ENCODE data around the gene PAPPA. TPM values are rescaled to one million over a fixed set of nuclear protein-coding genes. Genes with fewer than 3 reads are reported as not detected.

PAPPA gene
- polyA plus RNA-seq, 1 of the 3 experiments (the other 2 are of a cell fraction): 44.5 TPM

DNA sequence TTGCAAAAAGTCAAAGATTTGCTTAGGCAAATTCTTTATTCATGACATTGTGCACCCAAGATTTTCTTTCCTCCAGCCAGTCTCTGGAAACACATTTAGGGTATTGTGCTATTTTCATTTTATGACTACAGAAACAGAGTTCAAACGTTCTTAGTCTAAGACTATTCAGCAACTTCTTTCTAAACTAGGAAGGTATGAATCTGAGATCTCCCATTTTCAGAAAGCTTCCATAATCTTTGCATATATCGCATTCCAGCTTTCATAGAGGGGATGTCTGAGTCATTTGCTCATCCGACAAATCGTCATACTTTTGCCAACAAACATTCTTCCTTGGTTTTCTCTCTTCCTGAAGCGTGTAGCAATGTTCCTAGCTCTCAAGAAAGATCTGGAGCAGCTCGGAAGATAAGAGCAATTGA lies 1.6 kb upstream of the PAPPA start:
- Histone ChIP-seq H3K4me1 (ENCODE audit: control insufficient read depth in 1 of 2, insufficient read depth in 2 of 2, low read depth in 1 of 2, low read length in 1 of 2) (peaks cover 17 to 42% of the 10 kb centered on the region in 2 experiments), H3K27ac (ENCODE audit: low read depth in 2 of 2, low read length in 1 of 2) (peak overlapping the region; percentile 82 to 99; a peak in 3 of 4 replicates), H3K79me2 (ENCODE audit: insufficient read depth) (peaks cover 30% of the 10 kb centered on the region), H3K9me2 (no peaks in the 10 kb centered on the region), H2AFZ (ENCODE audit: low read depth) (no peak overlapping the region), H3K9me3 (no peaks in the 10 kb centered on the region), H3F3A (replicated peaks; ENCODE audit: insufficient read depth) (peaks cover 55% of the 10 kb centered on the region), H4K20me1 (ENCODE audit: insufficient read depth) (no peaks in the 10 kb centered on the region), H3K27me3 (ENCODE audit: insufficient read depth) (no peaks in the 10 kb centered on the region), H3K36me3 (replicated peaks in 1 of 2; ENCODE audit: control insufficient read depth in 1 of 2, insufficient read depth in 2 of 2, low read length in 1 of 2) (peaks cover 0 to 7% of the 10 kb centered on the region in 2 experiments), H3K4me3 (ENCODE audit: low read depth in 2 of 2, low read length in 1 of 2) (peak overlapping the region; percentile 21 to 73; a peak in 2 of 4 replicates), H3K4me2 (peak overlapping the region; percentile 80), H3K9ac (peak overlapping the region; percentile 98)
- 6% methylated on average over 6 of the region's 6 CpGs for WGBS (ENCODE audit: low lambda C conversion rate)
- POLR2A ChIA-PET: no interaction called here
- DNase-seq: no peak
- CTCF ChIA-PET: interaction anchor here (0.6 to 4.1 kb wide), 26 partner anchors 9 to 564 kb away, joined by 3 to 51 read pairs (median 4); no protein-coding TSS in a partner anchor
- TF ChIP-seq RXRA (IDR thresholded peaks at IDR 0.05; ENCODE audit: borderline replicate concordance, low read depth) (peak; percentile 74; the same call in 1 of the 2 replicates), TCF12 (IDR thresholded peaks at IDR 0.05) (peak; percentile 85), JUND (IDR thresholded peaks at IDR 0.05) (peak; percentile 94), ELF1 (IDR thresholded peaks at IDR 0.05) (peak; percentile 46; the same call in 1 of the 2 replicates), CHD2 (IDR thresholded peaks at IDR 0.05; ENCODE audit: low read length, partially characterized antibody) (no peak), NFIC (IDR thresholded peaks at IDR 0.05; ENCODE audit: borderline replicate concordance) (peak; percentile 93), GATA2 (CRISPR knock-in tag; IDR thresholded peaks at IDR 0.05) (no peak), RCOR1 (IDR thresholded peaks at IDR 0.05; ENCODE audit: low read length) (no peak), TAF1 (IDR thresholded peaks at IDR 0.05; ENCODE audit: borderline replicate concordance, low read depth, low read length) (no peak), FOXM1 (IDR thresholded peaks at IDR 0.05; ENCODE audit: low read depth) (peak; percentile 76; the same call in 1 of the 2 replicates), MXI1 (IDR thresholded peaks at IDR 0.05; ENCODE audit: low read depth, low read length) (no peak), MEF2A (IDR thresholded peaks at IDR 0.05; ENCODE audit: borderline replicate concordance, low read depth) (peak; percentile 53), NRF1 (IDR thresholded peaks at IDR 0.05; ENCODE audit: low read depth, low read length) (no peak), RAD21 (IDR thresholded peaks at IDR 0.05; ENCODE audit: low read length) (no peak), EZH2phosphoT487 (IDR thresholded peaks at IDR 0.05; ENCODE audit: borderline replicate concordance, low read depth) (no peak), EP300 (IDR thresholded peaks at IDR 0.05; ENCODE audit: borderline replicate concordance in 1 of 2, low read depth in 1 of 2, low read length in 1 of 2) (peak; percentile 15 to 94; a peak in 2 of 4 replicates), GABPA (IDR thresholded peaks at IDR 0.05; ENCODE audit: low read depth) (no peak), FOXJ3 (CRISPR knock-in tag; IDR thresholded peaks at IDR 0.05) (no peak), TEAD4 (IDR thresholded peaks at IDR 0.05; ENCODE audit: borderline replicate concordance, insufficient read depth) (peak; percentile 97), SIN3A (IDR thresholded peaks at IDR 0.05; ENCODE audit: borderline replicate concordance, low read depth, low read length) (no peak)
- TF ChIP-seq, protein P1, sequence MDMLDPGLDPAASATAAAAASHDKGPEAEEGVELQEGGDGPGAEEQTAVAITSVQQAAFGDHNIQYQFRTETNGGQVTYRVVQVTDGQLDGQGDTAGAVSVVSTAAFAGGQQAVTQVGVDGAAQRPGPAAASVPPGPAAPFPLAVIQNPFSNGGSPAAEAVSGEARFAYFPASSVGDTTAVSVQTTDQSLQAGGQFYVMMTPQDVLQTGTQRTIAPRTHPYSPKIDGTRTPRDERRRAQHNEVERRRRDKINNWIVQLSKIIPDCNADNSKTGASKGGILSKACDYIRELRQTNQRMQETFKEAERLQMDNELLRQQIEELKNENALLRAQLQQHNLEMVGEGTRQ (IDR thresholded peaks at IDR 0.05; ENCODE audit: borderline replicate concordance, low read depth, low read length): no peak
- TF ChIP-seq, protein P2, sequence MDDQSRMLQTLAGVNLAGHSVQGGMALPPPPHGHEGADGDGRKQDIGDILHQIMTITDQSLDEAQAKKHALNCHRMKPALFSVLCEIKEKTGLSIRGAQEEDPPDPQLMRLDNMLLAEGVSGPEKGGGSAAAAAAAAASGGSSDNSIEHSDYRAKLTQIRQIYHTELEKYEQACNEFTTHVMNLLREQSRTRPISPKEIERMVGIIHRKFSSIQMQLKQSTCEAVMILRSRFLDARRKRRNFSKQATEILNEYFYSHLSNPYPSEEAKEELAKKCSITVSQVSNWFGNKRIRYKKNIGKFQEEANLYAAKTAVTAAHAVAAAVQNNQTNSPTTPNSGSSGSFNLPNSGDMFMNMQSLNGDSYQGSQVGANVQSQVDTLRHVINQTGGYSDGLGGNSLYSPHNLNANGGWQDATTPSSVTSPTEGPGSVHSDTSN (IDR thresholded peaks at IDR 0.05): peak; percentile 84
- TF ChIP-seq, protein P3, sequence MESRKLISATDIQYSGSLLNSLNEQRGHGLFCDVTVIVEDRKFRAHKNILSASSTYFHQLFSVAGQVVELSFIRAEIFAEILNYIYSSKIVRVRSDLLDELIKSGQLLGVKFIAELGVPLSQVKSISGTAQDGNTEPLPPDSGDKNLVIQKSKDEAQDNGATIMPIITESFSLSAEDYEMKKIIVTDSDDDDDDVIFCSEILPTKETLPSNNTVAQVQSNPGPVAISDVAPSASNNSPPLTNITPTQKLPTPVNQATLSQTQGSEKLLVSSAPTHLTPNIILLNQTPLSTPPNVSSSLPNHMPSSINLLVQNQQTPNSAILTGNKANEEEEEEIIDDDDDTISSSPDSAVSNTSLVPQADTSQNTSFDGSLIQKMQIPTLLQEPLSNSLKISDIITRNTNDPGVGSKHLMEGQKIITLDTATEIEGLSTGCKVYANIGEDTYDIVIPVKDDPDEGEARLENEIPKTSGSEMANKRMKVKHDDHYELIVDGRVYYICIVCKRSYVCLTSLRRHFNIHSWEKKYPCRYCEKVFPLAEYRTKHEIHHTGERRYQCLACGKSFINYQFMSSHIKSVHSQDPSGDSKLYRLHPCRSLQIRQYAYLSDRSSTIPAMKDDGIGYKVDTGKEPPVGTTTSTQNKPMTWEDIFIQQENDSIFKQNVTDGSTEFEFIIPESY (IDR thresholded peaks at IDR 0.05; ENCODE audit: borderline replicate concordance, low read depth): no peak
- TF ChIP-seq, protein P4, sequence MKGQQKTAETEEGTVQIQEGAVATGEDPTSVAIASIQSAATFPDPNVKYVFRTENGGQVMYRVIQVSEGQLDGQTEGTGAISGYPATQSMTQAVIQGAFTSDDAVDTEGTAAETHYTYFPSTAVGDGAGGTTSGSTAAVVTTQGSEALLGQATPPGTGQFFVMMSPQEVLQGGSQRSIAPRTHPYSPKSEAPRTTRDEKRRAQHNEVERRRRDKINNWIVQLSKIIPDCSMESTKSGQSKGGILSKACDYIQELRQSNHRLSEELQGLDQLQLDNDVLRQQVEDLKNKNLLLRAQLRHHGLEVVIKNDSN (IDR thresholded peaks at IDR 0.05; ENCODE audit: borderline replicate concordance, low read depth): no peak
- TF ChIP-seq, protein P5, sequence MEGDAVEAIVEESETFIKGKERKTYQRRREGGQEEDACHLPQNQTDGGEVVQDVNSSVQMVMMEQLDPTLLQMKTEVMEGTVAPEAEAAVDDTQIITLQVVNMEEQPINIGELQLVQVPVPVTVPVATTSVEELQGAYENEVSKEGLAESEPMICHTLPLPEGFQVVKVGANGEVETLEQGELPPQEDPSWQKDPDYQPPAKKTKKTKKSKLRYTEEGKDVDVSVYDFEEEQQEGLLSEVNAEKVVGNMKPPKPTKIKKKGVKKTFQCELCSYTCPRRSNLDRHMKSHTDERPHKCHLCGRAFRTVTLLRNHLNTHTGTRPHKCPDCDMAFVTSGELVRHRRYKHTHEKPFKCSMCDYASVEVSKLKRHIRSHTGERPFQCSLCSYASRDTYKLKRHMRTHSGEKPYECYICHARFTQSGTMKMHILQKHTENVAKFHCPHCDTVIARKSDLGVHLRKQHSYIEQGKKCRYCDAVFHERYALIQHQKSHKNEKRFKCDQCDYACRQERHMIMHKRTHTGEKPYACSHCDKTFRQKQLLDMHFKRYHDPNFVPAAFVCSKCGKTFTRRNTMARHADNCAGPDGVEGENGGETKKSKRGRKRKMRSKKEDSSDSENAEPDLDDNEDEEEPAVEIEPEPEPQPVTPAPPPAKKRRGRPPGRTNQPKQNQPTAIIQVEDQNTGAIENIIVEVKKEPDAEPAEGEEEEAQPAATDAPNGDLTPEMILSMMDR (IDR thresholded peaks at IDR 0.05): no peak
- TF ChIP-seq, protein P6, sequence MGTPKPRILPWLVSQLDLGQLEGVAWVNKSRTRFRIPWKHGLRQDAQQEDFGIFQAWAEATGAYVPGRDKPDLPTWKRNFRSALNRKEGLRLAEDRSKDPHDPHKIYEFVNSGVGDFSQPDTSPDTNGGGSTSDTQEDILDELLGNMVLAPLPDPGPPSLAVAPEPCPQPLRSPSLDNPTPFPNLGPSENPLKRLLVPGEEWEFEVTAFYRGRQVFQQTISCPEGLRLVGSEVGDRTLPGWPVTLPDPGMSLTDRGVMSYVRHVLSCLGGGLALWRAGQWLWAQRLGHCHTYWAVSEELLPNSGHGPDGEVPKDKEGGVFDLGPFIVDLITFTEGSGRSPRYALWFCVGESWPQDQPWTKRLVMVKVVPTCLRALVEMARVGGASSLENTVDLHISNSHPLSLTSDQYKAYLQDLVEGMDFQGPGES (IDR thresholded peaks at IDR 0.05; ENCODE audit: low read depth, low read length): no peak
